Measurements from ENCODE around the gene UBE2D1.

The UBE2D1 gene

GRCh38 chr10:58322835-58323209 is 12.0 kb upstream of the UBE2D1 start:
- no peak for ATAC-seq
- TF ChIP-seq SNAI2 (CRISPR knock-in tag; IDR thresholded peaks at IDR 0.05) (no peak), ESRRG (CRISPR knock-in tag; IDR thresholded peaks at IDR 0.05) (no peak), CSDC2 (CRISPR knock-in tag; IDR thresholded peaks at IDR 0.05) (no peak), ZNF8 (CRISPR knock-in tag; IDR thresholded peaks at IDR 0.05) (no peak), TOX (CRISPR knock-in tag; IDR thresholded peaks at IDR 0.05; ENCODE audit: borderline replicate concordance) (no peak), ARNTL (CRISPR knock-in tag; IDR thresholded peaks at IDR 0.05; ENCODE audit: borderline replicate concordance, low read depth) (no peak)

- TF ChIP-seq ZC3H10 (CRISPR knock-in tag; IDR thresholded peaks at IDR 0.05), result no peak
- TF ChIP-seq POU6F1 (CRISPR knock-in tag; IDR thresholded peaks at IDR 0.05; ENCODE audit: borderline replicate concordance, low read depth), result no peak
- TF ChIP-seq TOX (CRISPR knock-in tag; IDR thresholded peaks at IDR 0.05; ENCODE audit: borderline replicate concordance), result no peak
- no peak for TF ChIP-seq ZNF8 (CRISPR knock-in tag; IDR thresholded peaks at IDR 0.05)
- TF ChIP-seq RARB (CRISPR knock-in tag; IDR thresholded peaks at IDR 0.05), result no peak
- no peak for TF ChIP-seq CREB5 (CRISPR knock-in tag; IDR thresholded peaks at IDR 0.05; ENCODE audit: low read depth)
- TF ChIP-seq ARNTL (CRISPR knock-in tag; IDR thresholded peaks at IDR 0.05; ENCODE audit: borderline replicate concordance, low read depth), result no peak
- no peak for TF ChIP-seq ISL1 (CRISPR knock-in tag; IDR thresholded peaks at IDR 0.05)
- TF ChIP-seq ZFP30 (CRISPR knock-in tag; IDR thresholded peaks at IDR 0.05), result no peak
- no peak for TF ChIP-seq CSDC2 (CRISPR knock-in tag; IDR thresholded peaks at IDR 0.05)
Observed at GRCh38 chr10:58326967-58327381, 7.8 kb upstream of the UBE2D1 start.

GRCh38 chr10:58328233-58328632 is 6.6 kb upstream of the UBE2D1 start:
- TF ChIP-seq ZC3H10 (CRISPR knock-in tag; IDR thresholded peaks at IDR 0.05) (no peak), ISL1 (CRISPR knock-in tag; IDR thresholded peaks at IDR 0.05) (no peak), ESRRG (CRISPR knock-in tag; IDR thresholded peaks at IDR 0.05) (no peak), ZNF70 (CRISPR knock-in tag; IDR thresholded peaks at IDR 0.05) (no peak), TSHZ2 (CRISPR knock-in tag; IDR thresholded peaks at IDR 0.05) (no peak), CSRNP3 (CRISPR knock-in tag; IDR thresholded peaks at IDR 0.05) (no peak), ZNF565 (CRISPR knock-in tag; conservative IDR thresholded peaks at IDR 0.05; ENCODE audit: low read depth) (no peak), SNAI2 (CRISPR knock-in tag; IDR thresholded peaks at IDR 0.05) (no peak)
- ATAC-seq, result no peak

More at GRCh38 chr10:58326967-58327381, 7.8 kb upstream of the UBE2D1 start:
- no peak for ATAC-seq

- TF ChIP-seq BACH2 (CRISPR knock-in tag; IDR thresholded peaks at IDR 0.05; ENCODE audit: borderline replicate concordance) (no peak), SNAI2 (CRISPR knock-in tag; IDR thresholded peaks at IDR 0.05) (no peak), ZFP30 (CRISPR knock-in tag; IDR thresholded peaks at IDR 0.05) (no peak), CSDC2 (CRISPR knock-in tag; IDR thresholded peaks at IDR 0.05) (no peak), PPARA (CRISPR knock-in tag; IDR thresholded peaks at IDR 0.05; ENCODE audit: borderline replicate concordance) (no peak), CREB5 (CRISPR knock-in tag; IDR thresholded peaks at IDR 0.05; ENCODE audit: low read depth) (no peak)
- no peak for ATAC-seq
Observed at GRCh38 chr10:58330431-58330830, 4.4 kb upstream of the UBE2D1 start.
